Epithelial cell of esophagus (primary cell): Measurements from ENCODE around the gene UBAC2.

Experiments used
- DNase-seq: peaks from one replicate; pipeline ENCODE4 v3.0.0; 2010; ENCODE audit warnings: low read depth
- H3K4me3 ChIP-seq: 2 replicates; pipeline ENCODE4 v1.5.1; 2011; ENCODE audit warnings: mild to moderate bottlenecking, low read length, control low read depth
- CTCF ChIP-seq: IDR thresholded peaks from 2 replicates; pipeline ENCODE4 v1.5.1; 2011; ENCODE audit warnings: low read depth, mild to moderate bottlenecking, low read length, control low read depth, inconsistent platforms; ENCODE audit not compliant: insufficient read depth; ENCODE audit errors: missing control alignments

The UBAC2 gene

GRCh38 chr13:99418103-99418842, 217.6 kb downstream of the UBAC2 start:
- no peak overlapping the region for H3K4me3 ChIP-seq
- TF ChIP-seq CTCF = no peak
- DNase-seq = no peak

- H3K4me3 ChIP-seq = no peak overlapping the region
- no peak for DNase-seq
- no peak for TF ChIP-seq CTCF
Observed at GRCh38 chr13:99418843-99419140, 218.1 kb downstream of the UBAC2 start.

- no peak for DNase-seq
- TF ChIP-seq CTCF = no peak
- no peak overlapping the region for H3K4me3 ChIP-seq
Observed at GRCh38 chr13:99419591-99420243, 219.1 kb downstream of the UBAC2 start.

- no peak overlapping the region for H3K4me3 ChIP-seq
- DNase-seq = no peak
- TF ChIP-seq CTCF = no peak
Observed at GRCh38 chr13:99421271-99421670, 220.6 kb downstream of the UBAC2 start.

- DNase-seq = no peak
- TF ChIP-seq CTCF = no peak
- H3K4me3 ChIP-seq = no peak overlapping the region
Observed at GRCh38 chr13:99421758-99422585, 221.3 kb downstream of the UBAC2 start.

GRCh38 chr13:99422586-99423220, 222.0 kb downstream of the UBAC2 start:
- no peak for DNase-seq
- no peak overlapping the region for H3K4me3 ChIP-seq
- TF ChIP-seq CTCF = no peak
